SK-N-SH treated with all-trans-retinoic acid at 6 μM for 48 hours (cell line): ENCODE results near the gene PMS1.

Source experiments
- ZFP3 ChIP-seq: fragments of 250-450 bp; sonication (Bioruptor Pico); IDR thresholded peaks from 2 replicates; pipeline ENCODE4 v1.5.0; 2020; ENCODE audit warnings: mild to moderate bottlenecking, moderate library complexity
- ZFP30 ChIP-seq: fragments of 450-650 bp; formaldehyde crosslinking; IDR thresholded peaks from 2 replicates; pipeline ENCODE4 v1.5.0; 2022; ENCODE audit warnings: mild to moderate bottlenecking, moderate library complexity
- ZNF565 ChIP-seq: fragments of 450-650 bp; formaldehyde crosslinking; conservative IDR thresholded peaks from 2 replicates; pipeline ENCODE4 v1.5.0; 2020; ENCODE audit warnings: low read depth, mild to moderate bottlenecking, moderate library complexity
- ZNF8 ChIP-seq: fragments of 450-650 bp; formaldehyde crosslinking; IDR thresholded peaks from 2 replicates; pipeline ENCODE4 v1.5.0; 2020; ENCODE audit warnings: mild to moderate bottlenecking, moderate library complexity
- TF ChIP-seq, protein P1 (sequence below): fragments of 250-450 bp; sonication (Bioruptor Pico); IDR thresholded peaks from 2 replicates; pipeline ENCODE4 v1.8.0; 2020; ENCODE audit warnings: mild to moderate bottlenecking, moderate library complexity, borderline replicate concordance

DNA sequence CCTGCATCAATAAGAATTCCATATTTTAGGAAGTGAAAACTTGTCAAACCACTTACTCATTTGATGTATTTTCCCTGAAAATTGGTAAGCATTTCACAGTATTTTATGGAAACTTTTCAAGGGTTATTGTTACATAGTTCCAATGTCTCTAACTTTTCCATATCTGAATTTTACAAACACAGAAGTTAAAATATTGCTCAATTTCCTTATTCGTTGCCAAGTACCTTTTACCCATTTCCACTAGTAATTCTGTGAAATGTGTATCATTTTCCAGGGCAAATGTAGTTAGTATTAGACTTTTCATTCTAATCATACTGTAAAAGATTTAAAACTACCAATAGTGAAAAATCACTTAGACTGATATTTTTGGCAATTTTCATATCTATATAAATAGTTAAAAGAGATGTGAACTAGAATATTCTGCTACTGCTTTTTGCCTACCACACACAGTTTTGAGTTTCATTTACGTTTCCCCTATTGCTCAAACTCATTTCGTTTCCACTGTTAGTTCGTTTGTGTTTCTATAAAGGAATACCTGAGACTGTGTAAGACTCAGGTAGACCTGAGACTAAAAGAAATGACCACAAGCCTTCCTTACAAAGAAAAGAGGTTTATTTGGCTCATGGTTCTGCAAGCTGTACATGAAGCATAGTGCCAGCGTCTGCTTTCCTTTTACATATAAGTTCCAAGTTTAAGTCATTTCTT lies 86.3 kb downstream of the PMS1 start:
- TF ChIP-seq, protein P1, sequence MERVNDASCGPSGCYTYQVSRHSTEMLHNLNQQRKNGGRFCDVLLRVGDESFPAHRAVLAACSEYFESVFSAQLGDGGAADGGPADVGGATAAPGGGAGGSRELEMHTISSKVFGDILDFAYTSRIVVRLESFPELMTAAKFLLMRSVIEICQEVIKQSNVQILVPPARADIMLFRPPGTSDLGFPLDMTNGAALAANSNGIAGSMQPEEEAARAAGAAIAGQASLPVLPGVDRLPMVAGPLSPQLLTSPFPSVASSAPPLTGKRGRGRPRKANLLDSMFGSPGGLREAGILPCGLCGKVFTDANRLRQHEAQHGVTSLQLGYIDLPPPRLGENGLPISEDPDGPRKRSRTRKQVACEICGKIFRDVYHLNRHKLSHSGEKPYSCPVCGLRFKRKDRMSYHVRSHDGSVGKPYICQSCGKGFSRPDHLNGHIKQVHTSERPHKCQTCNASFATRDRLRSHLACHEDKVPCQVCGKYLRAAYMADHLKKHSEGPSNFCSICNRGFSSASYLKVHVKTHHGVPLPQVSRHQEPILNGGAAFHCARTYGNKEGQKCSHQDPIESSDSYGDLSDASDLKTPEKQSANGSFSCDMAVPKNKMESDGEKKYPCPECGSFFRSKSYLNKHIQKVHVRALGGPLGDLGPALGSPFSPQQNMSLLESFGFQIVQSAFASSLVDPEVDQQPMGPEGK, result no peak
- TF ChIP-seq ZNF8 (CRISPR knock-in tag) (no peak), ZNF565 (CRISPR knock-in tag) (no peak), ZFP3 (no peak), ZFP30 (no peak)
